CD4-positive, alpha-beta T cell treated with Interleukin-17A for 1 hour (primary cell): ENCODE results near the gene UGT1A5.

Experiments
- DNase-seq: peaks from one replicate; pipeline ENCODE4 v3.0.0-alpha.2; 2020

The UGT1A5 gene

DNA sequence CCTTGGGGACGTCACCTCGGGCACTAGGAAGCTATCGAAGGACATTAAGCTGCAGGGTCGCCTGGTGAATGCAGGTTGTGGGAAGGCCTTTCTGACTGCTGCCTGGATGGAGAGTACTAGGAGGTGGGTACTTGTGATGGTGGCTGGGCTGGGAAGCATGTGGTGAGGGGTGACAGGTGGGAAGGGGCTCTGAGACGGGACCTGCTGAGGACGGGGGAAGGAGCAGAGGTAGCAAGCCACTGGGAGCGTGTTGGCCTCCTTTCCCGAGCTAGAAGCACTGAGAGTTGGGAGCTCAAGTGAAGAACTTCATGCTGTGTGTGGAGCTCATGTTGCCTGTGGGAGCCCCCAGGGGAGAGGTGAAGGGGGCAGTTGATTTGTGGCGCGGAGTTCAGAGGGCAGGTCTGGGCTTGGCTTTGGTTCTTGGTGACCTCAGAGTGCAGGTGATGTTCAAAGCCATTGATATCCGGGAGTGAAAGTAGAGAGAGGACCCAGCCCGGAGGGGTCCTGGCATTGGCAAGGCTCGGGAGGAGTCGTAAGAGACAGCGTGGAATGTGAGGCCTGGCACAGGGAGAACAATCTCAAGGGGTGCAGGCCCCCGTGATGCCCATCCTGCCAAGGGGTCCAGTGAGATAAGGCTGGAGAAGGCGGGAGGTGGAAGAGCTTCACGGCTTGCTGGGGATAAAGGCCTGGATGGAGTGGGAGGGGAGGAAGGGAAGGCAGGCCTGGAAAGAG lies 78.6 kb downstream of the UGT1A5 start:
- no peak for DNase-seq

DNA sequence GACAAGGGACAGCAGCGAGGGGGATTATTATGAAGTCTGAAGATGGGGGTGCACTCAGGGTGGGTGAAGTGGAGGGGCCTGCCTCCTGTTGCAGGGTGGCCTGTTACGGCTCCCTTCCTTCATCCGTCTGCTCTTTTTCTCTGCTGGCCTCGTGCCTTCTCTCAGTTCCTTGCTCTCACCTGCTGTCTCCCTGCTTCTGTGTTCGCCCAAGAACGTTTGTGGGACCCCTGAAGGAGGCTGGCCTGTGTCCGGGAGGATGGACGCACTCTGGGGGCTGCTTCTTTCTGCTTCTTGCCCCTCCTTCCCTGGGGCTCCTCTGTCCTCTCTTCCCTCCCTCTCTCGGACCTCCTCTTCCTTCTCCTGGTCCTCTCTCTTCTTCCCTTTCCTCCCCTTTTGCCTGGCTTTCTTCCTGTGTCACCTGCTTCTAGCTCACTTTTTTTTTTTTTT lies 79.2 kb downstream of the UGT1A5 start:
- no peak for DNase-seq

DNA sequence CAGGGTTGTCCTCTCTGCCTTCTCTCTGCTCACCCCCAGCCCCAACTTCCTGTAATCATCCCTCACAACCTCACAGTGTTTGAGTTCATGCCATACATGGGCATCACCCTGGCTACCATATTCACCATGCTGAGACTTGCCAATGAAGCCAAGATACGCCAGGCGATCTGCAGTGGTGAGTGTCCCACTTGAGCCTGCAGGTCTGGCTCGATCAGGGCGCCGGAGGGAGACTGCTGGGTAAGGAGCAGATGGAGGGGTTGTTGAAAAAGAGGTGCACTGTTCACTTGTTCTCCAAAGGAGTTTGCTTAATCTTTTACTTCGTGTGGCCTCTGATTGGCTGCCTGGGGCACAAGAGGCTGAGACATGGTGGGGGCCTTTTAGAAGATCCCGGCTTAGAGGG lies 80.0 kb downstream of the UGT1A5 start:
- no peak for DNase-seq

DNA sequence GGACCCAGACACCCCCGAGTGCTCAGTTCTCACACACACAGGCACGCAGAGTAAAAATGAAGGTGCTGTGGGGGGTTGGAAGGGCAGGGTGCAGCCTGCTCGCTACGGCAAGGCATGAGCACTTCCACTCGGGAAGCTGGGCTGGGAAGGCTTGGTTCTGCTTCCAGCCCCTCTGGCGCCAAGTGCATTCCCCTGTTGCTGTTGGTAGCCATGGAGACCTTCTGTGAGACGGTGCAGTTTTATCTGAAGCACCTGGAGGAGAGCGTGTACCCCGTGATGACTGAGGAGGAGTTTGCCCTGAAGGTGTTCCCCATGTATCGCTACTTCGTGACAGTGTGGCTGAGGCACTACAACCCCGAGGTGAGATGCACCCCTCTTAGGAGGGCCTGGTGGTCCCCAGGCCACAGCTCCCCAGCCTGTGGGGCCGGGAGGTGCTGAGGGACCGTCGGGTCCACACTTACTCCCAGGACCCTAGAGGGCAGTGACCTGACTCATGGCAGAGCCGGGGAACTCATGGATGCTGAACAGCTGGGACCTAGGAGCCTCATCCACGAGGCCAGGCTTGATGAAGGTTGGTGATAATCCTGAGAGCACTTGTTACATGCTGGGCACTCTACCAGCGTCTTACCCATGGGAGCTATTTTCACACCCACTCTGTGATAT lies 80.9 kb downstream of the UGT1A5 start:
- DNase-seq, result no peak

DNA sequence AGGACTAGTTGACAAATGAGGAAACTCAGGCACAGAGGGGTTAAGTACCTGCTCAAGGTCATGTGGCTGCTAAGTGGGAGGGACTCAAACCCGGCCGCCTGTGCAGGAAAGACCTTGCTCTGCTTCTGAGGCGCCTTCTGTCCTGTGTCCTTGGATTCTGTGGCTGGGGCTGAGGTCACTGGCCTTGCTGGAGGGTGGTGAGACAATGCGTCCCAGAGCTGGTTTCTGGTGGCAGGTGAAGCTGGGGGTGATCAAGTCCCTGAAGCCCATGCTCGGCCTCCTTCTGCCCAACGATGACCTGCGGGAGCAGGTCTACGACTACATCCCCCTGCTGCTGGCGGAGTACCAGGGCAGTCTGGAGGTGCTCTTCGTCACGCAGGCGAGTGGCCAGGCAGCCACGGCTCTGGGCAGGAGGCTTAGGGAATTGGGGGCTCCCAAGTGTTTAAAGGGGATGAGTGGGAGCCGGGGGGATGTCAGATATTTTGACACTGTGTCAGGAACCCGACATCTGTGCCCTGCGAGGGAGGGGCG lies 81.5 kb downstream of the UGT1A5 start:
- DNase-seq, result no peak

DNA sequence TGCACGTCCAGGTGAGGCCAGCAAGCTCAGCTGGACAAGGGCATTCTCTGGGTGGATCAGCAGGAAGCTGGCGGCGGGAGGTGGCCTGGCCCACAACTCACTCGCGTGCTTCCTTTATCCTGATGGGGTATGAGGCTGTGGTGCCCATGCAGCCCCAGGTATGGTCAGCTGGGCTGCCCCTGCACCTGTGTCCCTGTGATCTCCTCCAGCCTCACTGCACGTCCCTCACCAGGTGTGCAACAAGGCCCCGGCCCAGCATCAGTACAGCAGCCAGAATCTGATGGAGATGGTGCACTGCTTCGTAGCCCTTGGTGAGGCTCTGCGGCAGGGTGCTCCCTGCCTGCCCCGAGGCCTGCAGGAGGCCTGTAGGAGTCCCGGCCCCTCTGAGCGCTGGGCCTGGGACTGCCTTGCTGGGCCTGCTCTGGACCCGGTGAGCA lies 83.0 kb downstream of the UGT1A5 start:
- DNase-seq, result no peak

DNA sequence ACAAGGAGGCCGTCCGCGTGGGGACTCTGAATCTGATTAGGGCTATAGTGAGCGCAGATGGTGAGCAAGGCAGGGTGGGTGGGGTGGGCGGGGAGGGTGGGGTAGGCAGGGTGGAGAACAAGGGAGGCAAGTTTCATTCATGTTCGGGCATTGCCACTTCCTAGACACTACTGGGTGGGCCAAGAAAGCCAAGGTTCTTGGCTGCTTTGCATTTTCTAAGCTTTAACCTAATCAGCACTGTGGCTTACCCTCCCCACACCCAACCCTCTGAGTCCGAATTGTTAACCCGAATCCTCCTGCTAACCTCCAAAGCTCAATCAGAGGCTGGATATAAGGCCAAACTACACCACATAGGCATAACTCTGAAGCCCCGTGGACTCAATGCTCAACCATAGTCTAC lies 83.5 kb downstream of the UGT1A5 start:
- DNase-seq, result no peak

DNA sequence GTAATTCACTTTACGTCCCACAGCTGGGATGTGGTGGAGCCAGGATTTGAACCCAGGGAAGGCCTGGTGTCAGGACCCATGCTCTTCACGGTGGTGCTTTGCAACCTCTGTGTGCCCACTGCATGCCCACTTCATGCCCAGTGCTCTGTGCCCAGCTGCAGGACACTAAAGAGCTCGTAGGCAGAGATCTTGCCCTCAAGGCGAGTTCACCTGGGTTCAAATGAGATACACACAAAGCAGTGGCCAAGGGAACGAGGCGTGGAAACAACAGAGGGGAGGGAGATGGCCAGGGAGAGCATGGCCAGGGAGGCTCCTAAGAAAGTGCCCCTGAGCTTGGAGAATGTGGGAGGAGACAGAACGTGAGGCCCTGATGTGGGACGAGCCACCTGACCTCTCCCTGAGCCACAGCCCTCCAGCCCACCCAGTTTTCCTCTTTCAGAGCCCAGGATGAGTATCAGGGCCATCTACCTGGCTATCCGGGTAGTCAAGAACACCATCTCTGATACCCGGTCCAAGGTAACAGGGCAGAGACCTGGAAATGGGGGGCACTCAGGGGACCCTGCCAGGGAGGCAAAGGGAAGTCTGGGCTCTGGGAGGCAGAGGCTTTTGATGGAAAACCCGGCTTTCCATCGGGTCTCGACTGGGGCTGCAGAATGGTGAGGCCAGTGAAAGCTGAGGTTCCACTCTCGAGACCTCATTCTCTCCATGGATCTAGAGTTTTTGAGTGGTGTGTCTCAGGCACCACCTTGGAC lies 85.8 kb downstream of the UGT1A5 start:
- no peak for DNase-seq

DNA sequence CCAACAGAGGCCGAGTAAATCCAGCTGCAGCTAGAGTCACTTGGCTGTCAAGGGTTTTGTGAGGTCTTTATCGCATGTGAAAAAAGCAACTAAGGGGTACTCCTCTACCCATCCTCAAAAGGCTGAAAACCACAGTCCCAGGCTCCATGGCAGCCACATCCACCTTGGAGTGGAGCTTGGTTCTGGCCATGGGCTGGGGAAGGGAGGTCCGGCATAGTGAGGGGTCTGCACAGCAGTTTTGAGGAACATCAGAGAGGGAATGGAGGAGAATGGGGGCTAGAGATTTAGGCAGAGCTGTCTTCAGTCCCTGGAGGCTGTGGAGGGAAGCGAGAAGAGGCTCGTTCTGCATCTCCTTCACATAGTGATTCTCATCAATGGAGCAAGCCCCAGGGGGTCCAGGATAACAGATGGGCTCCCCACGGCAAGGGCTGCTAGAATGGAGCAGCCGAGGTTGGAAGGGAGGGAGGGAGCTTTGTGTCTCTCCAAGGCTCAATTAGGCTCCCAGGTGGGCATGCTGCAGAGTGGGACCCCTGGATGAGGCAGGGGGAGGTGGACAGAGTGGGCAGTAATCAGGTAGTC lies 86.5 kb downstream of the UGT1A5 start:
- DNase-seq, result no peak

DNA sequence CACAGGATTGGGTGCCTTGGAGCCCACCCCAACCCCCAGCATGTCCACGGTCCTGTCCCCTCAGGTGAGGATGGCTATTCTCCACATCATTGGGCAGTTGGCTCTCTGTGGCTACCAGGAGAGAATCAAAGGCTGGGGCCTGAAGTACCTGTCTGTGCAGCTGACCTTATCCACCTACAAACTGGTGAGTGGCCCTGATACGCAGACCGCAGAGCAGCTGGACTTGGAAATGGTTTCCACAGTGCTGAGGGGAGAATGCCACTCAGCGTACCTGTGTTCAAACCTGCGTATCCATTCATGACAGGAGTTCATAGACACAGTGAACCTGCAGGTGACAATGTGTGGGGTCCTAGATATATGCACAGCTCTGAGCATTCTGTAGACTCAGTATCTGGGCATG lies 87.0 kb downstream of the UGT1A5 start:
- DNase-seq, result no peak

DNA sequence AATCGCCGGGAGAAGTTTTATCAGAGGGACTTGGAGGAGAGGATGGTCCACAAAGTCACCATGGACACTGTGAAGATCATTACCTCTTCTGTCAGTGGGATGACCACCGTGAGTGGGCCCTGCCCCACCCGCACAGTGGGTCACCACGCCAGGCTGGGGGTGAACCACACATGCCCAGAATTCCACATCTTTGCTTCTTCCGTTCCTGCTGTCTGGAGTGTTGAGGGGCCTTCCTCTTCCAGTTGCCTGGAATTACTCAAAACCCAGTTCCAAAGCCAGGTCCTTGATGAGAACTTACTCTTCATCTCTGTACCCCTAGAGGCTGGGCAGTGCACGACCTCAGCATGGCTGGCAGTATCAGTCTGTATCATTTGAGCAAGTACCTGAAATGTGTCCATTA lies 87.5 kb downstream of the UGT1A5 start:
- no peak for DNase-seq

DNA sequence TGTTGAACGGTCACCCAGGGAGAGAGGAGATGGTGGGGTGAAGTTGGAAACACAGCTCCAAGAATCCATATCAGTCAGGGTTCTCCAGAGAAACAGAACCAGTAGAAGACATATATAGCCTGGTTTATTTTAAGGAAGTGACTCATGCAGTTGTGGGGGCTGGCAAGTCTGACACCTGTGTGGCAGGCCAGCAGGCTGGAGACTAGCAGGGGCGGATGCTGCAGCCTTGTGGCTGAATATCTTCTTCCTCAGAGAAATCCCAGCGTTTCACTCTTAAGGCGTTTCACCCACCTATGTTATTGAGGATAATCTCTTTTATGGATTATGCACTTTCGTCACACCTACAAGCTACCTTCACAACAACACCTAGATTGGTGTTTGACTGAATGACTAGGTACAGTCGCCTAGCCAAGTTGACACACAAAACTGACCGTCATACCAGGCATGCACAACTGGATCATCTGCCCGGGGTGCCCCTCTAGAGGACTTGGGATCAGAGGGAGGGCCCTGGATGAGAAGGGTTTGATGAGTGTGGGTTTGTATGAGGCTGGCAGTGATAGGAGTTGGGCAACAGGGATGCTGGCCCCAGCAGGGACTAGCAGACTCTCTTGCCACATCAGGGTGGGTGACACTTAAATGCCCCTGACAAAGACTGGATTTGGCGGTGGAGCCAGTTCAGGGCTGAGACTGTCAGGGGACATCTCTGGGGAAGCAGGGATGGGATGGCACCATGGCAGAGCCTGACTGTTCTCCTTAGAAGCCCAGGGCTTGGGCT lies 88.8 kb downstream of the UGT1A5 start:
- no peak for DNase-seq

DNA sequence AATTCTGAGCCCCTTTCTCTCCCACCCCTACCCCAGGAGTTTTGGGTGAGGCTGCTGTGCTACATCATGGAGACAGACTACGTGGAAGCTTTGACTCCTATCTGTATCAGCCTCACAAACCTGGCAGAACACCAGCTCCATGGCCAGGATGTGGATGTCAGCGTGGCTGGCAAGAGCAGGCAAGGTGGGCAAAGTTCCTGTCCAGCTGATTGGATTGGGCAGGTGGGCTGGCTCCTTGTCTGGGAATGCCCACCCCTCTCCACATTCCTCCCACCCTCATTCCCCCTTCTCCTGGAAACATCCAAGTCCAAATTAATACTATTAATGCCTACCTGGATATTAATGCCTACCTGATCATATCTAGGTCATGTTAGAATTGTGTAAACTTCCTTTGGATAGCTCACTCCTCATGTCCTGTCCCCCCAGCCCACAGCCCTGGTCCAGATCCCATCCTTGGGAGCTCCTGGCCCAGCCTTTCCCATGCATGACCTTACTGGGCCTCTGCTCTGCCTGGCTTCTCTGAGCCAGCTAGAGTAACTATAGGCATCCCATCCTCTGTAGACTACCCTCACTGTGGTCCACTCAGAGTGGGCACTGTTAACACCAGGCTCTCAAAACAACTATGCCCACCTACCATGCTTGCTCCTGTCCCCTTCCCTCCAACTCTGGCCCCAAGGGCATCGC lies 89.6 kb downstream of the UGT1A5 start:
- DNase-seq, result no peak

DNA sequence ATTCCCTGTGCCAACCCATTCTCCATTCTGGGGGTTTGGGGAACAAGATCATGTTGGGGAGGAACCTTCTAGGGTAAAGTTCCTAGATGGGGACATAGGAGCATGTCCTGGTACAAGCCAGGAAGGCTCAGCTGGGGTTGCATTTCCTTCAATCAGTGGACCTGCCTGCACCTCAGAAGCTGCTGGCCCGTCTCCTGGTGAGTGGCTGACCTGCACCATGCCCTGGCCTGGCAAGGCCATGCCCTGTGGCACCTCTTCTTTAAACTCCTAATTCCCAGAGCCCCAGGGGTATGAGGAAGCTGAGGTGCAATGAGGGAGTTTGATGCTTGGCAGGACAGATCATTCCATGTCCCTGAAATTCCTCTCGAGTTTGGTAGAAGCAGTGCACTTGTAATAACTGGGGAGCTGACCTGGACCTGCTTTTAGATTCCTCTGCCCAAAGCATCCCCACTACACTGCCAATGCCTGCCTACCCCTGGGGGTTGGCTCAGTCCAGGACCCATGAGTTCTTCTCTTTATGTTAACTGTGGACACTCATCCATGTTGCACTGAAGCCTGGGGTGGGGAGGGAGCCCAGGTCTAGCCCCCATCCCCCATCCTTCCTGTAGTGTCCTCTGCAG lies 90.7 kb downstream of the UGT1A5 start:
- no peak for DNase-seq

DNA sequence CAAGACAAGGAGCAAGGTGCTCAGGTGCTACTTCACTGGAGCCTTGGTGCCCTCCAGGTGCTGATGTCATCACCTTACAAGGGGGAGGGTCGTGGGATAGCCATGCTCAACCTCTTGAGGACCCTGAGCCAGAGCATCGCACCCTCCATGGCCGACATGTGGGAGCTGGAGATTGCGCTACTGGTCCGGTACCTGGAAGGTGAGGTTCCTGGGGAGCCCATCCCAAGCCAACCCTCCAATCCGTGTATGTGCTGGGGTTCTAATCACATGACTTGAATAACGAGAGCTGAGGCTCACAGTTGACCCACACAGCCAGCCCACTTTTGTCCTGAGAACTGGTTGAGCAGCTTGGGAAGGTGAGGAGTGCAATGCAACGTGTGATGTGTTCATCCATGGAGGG lies 91.3 kb downstream of the UGT1A5 start:
- no peak for DNase-seq

DNA sequence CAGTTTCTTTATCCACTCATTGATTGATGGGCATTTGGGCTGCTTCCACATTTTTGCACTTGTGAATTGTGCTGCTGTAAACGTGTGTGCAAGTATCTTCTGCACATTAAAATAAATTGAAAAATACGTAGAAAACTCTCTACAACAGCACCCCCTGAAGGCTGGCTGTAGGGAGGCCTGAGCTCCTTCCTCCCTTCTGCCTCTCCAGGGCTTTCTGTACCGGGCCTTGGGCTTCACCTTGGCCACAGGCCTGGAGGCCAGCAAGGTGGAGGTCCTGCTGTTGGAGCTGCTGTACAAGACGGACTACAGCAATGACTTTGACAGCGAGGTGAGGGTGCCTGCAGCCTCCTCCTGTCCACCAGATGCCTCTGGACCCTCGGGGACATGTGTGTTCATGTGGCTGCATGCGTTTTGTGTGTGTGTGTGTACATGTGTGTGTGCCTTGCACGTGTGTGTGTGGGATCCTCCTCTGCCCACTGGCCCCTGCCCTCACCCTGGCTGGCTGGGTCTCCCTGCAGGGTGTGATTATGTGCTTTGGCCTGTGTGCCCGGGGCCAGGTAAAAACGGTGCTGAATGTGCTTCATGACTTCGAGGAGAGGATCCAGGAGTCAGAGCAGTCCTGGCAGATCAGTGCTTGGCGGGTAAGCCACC lies 94.6 kb downstream of the UGT1A5 start:
- DNase-seq, result no peak

DNA sequence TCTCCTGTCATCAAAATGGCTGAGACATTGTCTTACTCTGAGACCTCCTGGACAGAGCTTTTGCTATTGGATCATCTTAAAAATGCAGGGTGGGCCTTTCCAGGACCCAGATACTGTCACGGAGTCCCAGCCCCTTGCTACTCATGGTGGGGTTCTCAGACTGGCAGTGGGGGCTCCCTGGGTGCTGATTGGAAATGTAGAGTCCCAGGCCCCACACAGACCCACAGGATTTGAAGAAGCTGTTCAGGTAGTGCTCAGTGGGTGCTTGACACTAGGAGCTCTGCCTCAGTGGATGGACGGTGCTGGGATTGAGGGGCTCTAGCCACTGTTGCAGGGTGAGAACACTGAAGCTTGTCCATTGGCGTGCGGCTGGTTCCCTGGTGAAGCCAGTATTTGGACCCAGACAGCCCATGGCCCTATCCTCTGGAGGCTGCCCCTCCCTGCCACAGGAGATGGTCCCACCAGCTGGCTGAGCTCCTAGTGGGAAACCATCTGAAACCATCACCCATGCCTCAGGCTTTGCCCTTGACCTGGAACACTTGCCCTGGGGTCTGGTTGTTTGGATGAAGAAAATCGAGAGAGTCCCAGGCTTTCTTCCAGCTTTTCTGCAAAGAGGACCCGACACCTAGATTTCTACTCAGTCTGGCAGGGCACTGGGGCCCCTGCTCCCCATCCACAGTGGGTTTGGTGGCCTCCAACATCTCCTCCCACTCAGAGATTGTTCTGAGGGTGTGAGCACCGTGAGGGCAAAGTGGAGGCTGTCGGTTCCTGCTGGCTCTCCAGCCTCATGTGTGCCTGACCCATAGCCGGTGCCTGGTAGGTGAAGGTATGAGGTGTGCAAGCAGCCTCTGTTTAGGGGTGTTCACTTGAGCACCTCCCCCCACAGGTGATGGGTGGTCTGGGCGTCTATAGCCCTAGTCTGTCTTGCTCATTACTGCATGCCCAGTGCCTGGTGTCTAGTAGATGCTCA lies 95.5 kb downstream of the UGT1A5 start:
- DNase-seq, result no peak

DNA sequence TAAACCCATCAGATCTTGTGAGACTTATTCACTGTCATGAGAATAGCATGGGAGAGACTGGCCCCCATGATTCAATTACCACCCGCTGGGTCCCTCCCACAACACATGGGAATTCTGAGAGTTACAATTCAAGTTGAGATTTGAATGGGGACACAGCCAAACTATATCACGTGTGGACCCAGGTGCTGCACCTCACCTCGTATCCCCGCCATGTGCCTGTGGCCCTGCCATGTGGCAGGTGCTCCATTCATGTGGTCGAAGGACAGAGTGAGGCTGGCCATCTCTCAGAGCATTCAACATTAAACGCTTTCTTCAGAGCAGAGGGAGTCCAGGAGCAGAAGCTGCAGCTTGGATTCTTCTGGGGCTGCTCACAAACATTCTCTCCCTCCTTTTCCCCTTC lies 97.7 kb downstream of the UGT1A5 start:
- no peak for DNase-seq

DNA sequence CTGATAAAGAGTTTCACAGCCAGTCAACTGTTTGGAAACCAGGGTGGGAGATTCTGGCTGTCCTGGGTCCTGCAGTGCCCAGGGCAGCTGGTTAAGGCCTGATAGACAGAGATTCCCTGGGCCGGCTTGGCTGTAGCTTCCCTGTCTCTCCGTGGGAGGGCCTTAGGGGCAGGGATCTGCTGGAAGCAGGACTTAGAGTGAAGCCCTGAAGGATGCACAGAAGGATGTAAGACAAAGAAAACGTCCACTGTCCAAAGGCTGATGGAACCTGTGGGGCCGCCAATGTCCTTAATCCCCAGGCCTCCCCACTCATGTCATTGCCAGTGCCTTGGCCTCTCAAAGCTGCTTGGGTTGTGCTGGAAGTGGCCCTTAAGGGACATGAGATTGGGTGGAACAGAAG lies 98.4 kb downstream of the UGT1A5 start:
- DNase-seq, result no peak

DNA sequence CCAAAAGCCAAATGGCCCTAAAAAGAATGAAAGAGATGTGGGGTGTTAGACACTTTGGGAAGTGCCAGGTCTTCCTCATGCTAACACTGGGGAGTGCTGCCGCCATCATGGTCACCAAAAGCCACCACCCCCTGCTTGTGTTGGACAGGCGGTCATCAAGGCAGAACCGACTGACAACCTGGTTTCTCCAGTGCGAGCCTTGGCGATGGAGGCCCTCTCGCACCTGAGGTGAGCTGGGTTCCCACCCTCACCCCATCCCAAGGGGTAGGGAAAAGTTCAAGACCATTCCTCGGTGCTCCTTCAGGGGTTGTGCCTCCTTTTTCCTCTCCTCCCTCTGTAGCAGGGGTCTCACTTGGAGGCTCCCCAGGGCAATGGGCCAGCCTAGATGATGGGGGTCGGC lies 99.0 kb downstream of the UGT1A5 start:
- no peak for DNase-seq
